ENCODE results near the gene LRP1B. TPM values are rescaled to one million over a fixed set of nuclear protein-coding genes. Genes with fewer than 3 reads are reported as not detected.

Gene LRP1B
- total RNA-seq, 1 experiment from 2014 or later: 0.52 TPM

GRCh38 chr2:141714496-141714895 is 416.3 kb downstream of the LRP1B start (continued):
- TF ChIP-seq ZNF281 (CRISPR knock-in tag; IDR thresholded peaks at IDR 0.05) (no peak), TEAD1 (CRISPR knock-in tag; IDR thresholded peaks at IDR 0.05) (no peak)

- CTCF ChIA-PET: no interaction called here
- ATAC-seq (no peak), DNase-seq (ENCODE audit: low spot score) (no peak)
- no peaks in the 10 kb centered on the region for H3K27me3 Mint-ChIP-seq (ENCODE audit: low read depth)
- no peaks in the 10 kb centered on the region for H3K36me3 Mint-ChIP-seq
- no peak overlapping the region for H3K4me3 Mint-ChIP-seq
- H3K27ac Mint-ChIP-seq: no peak overlapping the region
- no peak for TF ChIP-seq ZNF232 (CRISPR knock-in tag; IDR thresholded peaks at IDR 0.05)
- no peak for TF ChIP-seq TEAD1 (CRISPR knock-in tag; IDR thresholded peaks at IDR 0.05)
- TF ChIP-seq PREB (CRISPR knock-in tag; IDR thresholded peaks at IDR 0.05; ENCODE audit: borderline replicate concordance): no peak
- TF ChIP-seq ZNF416 (CRISPR knock-in tag; IDR thresholded peaks at IDR 0.05): no peak
- TF ChIP-seq JUN (CRISPR knock-in tag; IDR thresholded peaks at IDR 0.05): no peak
- no peak for TF ChIP-seq FOXP4 (CRISPR knock-in tag; IDR thresholded peaks at IDR 0.05)
- no peak for TF ChIP-seq ZNF512 (CRISPR knock-in tag; IDR thresholded peaks at IDR 0.05; ENCODE audit: borderline replicate concordance)
- no peaks in the 10 kb centered on the region for H3K9me3 Mint-ChIP-seq
- POLR2A ChIA-PET: no interaction called here
- no peaks in the 10 kb centered on the region for H3K4me1 Mint-ChIP-seq
Observed at GRCh38 chr2:141711627-141712026, 419.2 kb downstream of the LRP1B start.

GRCh38 chr2:141710589-141711239 is 420.1 kb downstream of the LRP1B start:
- no peaks in the 10 kb centered on the region for H3K9me3 Mint-ChIP-seq
- CTCF ChIA-PET: no interaction called here
- POLR2A ChIA-PET: no interaction called here
- no peak for ATAC-seq
- peaks cover 7% of the 10 kb centered on the region for H3K4me1 Mint-ChIP-seq
- DNase-seq (ENCODE audit: low spot score): no peak
- no peaks in the 10 kb centered on the region for H3K36me3 Mint-ChIP-seq
- no peak overlapping the region for H3K27ac Mint-ChIP-seq
- no peak overlapping the region for H3K4me3 Mint-ChIP-seq
- H3K27me3 Mint-ChIP-seq (ENCODE audit: low read depth): no peaks in the 10 kb centered on the region
- no peak for TF ChIP-seq EMX1 (CRISPR knock-in tag; IDR thresholded peaks at IDR 0.05)
- no peak for TF ChIP-seq ERG (CRISPR knock-in tag; IDR thresholded peaks at IDR 0.05)
- no peak for TF ChIP-seq CREM (CRISPR knock-in tag; IDR thresholded peaks at IDR 0.05)
- TF ChIP-seq ATF1 (CRISPR knock-in tag; IDR thresholded peaks at IDR 0.05): no peak
- no peak for TF ChIP-seq SMAD4 (CRISPR knock-in tag; IDR thresholded peaks at IDR 0.05)
- TF ChIP-seq ZNF512 (CRISPR knock-in tag; IDR thresholded peaks at IDR 0.05; ENCODE audit: borderline replicate concordance): no peak
- TF ChIP-seq ZNF263 (CRISPR knock-in tag; IDR thresholded peaks at IDR 0.05; ENCODE audit: low read depth): no peak
- no peak for TF ChIP-seq ZNF121 (CRISPR knock-in tag; IDR thresholded peaks at IDR 0.05)
- no peak for TF ChIP-seq CTCF (IDR thresholded peaks at IDR 0.05)
- TF ChIP-seq TEAD1 (CRISPR knock-in tag; IDR thresholded peaks at IDR 0.05): no peak
- no peak for TF ChIP-seq NR3C1 (CRISPR knock-in tag; conservative IDR thresholded peaks at IDR 0.05; ENCODE audit: low read depth)

Data from WTC11 (cell line).